ENCODE data around the gene SWT1. TPM values are rescaled to one million over a fixed set of nuclear protein-coding genes. Genes with fewer than 3 reads are reported as not detected.

The SWT1 gene
- total and polyA plus RNA-seq, 9 of the 15 experiments (the other 6 are each of a cell fraction or from before 2014, with no cell fraction given), result 1.5 to 3.4 (median 2.3) TPM

DNA sequence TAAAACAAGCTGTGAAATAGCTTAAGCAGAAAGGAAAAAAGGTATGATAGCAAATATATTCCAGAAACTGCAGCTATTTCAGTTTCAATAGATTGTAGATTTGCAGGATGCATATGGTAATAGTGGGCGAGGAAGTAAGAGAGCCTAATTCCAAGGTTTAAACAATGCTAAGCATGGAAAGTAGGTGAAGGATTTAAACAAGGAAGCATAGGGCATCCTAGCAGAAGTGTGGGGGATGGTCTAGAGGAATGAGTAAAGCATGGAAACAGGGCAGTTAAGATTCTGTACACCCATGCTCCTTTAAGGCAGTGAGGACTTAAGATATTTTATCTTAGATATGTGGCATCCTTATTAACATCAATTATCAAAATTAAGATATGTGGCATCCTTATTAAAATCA is 157.4 kb downstream of the SWT1 start (continued):
- TF ChIP-seq FOXM1 (IDR thresholded peaks at IDR 0.05; ENCODE audit: low read depth) (0 out of 2 replicates have a peak, but pooled peaks have one; percentile 11), FOXM1 (CRISPR knock-in tag; IDR thresholded peaks at IDR 0.05; ENCODE audit: low read depth) (no peak), GABPA (tag; conservative IDR thresholded peaks at IDR 0.05; ENCODE audit: low read depth) (no peak), PTBP1 (IDR thresholded peaks at IDR 0.05; ENCODE audit: low read depth, low read length) (no peak), ZNF764 (CRISPR knock-in tag; IDR thresholded peaks at IDR 0.05; ENCODE audit: low read depth) (no peak), JUND (IDR thresholded peaks at IDR 0.05; ENCODE audit: borderline replicate concordance, low read depth, low read length) (no peak), JUND (tag; IDR thresholded peaks at IDR 0.05; ENCODE audit: borderline replicate concordance, low read depth, low read length) (no peak), ZFP30 (CRISPR knock-in tag; IDR thresholded peaks at IDR 0.05; ENCODE audit: borderline replicate concordance) (no peak), L3MBTL2 (IDR thresholded peaks at IDR 0.05) (no peak), ZBTB8A (IDR thresholded peaks at IDR 0.05; ENCODE audit: partially characterized antibody) (no peak), SP1 (CRISPR knock-in tag; IDR thresholded peaks at IDR 0.05) (peak; percentile 33; the same call in 1 of the 2 replicates), ZBED1 (IDR thresholded peaks at IDR 0.05) (no peak), ZNF212 (CRISPR knock-in tag; IDR thresholded peaks at IDR 0.05) (no peak), SRF (CRISPR knock-in tag; IDR thresholded peaks at IDR 0.05) (no peak)
- TF ChIP-seq, protein P1, sequence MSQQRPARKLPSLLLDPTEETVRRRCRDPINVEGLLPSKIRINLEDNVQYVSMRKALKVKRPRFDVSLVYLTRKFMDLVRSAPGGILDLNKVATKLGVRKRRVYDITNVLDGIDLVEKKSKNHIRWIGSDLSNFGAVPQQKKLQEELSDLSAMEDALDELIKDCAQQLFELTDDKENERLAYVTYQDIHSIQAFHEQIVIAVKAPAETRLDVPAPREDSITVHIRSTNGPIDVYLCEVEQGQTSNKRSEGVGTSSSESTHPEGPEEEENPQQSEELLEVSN (IDR thresholded peaks at IDR 0.05; ENCODE audit: borderline replicate concordance in 1 of 2, extremely low read depth in 1 of 2, insufficient read depth in 1 of 2, insufficient read length in 1 of 2, low read depth in 1 of 2, low read length in 1 of 2, poor library complexity in 1 of 2, severe bottlenecking in 1 of 2), result no peak
- TF ChIP-seq, protein P2, sequence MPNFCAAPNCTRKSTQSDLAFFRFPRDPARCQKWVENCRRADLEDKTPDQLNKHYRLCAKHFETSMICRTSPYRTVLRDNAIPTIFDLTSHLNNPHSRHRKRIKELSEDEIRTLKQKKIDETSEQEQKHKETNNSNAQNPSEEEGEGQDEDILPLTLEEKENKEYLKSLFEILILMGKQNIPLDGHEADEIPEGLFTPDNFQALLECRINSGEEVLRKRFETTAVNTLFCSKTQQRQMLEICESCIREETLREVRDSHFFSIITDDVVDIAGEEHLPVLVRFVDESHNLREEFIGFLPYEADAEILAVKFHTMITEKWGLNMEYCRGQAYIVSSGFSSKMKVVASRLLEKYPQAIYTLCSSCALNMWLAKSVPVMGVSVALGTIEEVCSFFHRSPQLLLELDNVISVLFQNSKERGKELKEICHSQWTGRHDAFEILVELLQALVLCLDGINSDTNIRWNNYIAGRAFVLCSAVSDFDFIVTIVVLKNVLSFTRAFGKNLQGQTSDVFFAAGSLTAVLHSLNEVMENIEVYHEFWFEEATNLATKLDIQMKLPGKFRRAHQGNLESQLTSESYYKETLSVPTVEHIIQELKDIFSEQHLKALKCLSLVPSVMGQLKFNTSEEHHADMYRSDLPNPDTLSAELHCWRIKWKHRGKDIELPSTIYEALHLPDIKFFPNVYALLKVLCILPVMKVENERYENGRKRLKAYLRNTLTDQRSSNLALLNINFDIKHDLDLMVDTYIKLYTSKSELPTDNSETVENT (CRISPR knock-in tag; IDR thresholded peaks at IDR 0.05), result no peak
- TF ChIP-seq, protein P3, sequence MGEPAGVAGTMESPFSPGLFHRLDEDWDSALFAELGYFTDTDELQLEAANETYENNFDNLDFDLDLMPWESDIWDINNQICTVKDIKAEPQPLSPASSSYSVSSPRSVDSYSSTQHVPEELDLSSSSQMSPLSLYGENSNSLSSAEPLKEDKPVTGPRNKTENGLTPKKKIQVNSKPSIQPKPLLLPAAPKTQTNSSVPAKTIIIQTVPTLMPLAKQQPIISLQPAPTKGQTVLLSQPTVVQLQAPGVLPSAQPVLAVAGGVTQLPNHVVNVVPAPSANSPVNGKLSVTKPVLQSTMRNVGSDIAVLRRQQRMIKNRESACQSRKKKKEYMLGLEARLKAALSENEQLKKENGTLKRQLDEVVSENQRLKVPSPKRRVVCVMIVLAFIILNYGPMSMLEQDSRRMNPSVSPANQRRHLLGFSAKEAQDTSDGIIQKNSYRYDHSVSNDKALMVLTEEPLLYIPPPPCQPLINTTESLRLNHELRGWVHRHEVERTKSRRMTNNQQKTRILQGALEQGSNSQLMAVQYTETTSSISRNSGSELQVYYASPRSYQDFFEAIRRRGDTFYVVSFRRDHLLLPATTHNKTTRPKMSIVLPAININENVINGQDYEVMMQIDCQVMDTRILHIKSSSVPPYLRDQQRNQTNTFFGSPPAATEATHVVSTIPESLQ (CRISPR knock-in tag; IDR thresholded peaks at IDR 0.05), result no peak
- TF ChIP-seq, protein P4, sequence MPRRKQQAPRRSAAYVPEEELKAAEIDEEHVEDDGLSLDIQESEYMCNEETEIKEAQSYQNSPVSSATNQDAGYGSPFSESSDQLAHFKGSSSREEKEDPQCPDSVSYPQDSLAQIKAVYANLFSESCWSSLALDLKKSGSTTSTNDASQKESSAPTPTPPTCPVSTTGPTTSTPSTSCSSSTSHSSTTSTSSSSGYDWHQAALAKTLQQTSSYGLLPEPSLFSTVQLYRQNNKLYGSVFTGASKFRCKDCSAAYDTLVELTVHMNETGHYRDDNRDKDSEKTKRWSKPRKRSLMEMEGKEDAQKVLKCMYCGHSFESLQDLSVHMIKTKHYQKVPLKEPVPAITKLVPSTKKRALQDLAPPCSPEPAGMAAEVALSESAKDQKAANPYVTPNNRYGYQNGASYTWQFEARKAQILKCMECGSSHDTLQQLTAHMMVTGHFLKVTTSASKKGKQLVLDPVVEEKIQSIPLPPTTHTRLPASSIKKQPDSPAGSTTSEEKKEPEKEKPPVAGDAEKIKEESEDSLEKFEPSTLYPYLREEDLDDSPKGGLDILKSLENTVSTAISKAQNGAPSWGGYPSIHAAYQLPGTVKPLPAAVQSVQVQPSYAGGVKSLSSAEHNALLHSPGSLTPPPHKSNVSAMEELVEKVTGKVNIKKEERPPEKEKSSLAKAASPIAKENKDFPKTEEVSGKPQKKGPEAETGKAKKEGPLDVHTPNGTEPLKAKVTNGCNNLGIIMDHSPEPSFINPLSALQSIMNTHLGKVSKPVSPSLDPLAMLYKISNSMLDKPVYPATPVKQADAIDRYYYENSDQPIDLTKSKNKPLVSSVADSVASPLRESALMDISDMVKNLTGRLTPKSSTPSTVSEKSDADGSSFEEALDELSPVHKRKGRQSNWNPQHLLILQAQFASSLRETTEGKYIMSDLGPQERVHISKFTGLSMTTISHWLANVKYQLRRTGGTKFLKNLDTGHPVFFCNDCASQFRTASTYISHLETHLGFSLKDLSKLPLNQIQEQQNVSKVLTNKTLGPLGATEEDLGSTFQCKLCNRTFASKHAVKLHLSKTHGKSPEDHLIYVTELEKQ (CRISPR knock-in tag; IDR thresholded peaks at IDR 0.05), result no peak
- TF ChIP-seq, protein P5, sequence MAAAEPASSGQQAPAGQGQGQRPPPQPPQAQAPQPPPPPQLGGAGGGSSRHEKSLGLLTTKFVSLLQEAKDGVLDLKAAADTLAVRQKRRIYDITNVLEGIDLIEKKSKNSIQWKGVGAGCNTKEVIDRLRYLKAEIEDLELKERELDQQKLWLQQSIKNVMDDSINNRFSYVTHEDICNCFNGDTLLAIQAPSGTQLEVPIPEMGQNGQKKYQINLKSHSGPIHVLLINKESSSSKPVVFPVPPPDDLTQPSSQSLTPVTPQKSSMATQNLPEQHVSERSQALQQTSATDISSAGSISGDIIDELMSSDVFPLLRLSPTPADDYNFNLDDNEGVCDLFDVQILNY (CRISPR knock-in tag; IDR thresholded peaks at IDR 0.05), result no peak
